Vagina (tissue), 2 donors: Measurements from ENCODE around the gene HDAC11. TPM values are rescaled to one million over a fixed set of nuclear protein-coding genes. Genes with fewer than 3 reads are reported as not detected.

ENCODE experiments used
- DNase-seq, 2 donors: peaks; one replicate each; pipeline ENCODE4 v3.0.0-alpha.2; 2017; ENCODE audit errors: extremely low spot score in 2 of 2
- H3K27ac ChIP-seq: fragments of 200-600 bp; sonication (generic); one replicate; pipeline ENCODE4 v1.5.1; 2019
- H3K27me3 ChIP-seq: fragments of 200-600 bp; sonication (generic); one replicate; pipeline ENCODE4 v1.5.1; 2019
- H3K36me3 ChIP-seq, 2 donors: fragments of 200-600 bp; sonication (generic); one replicate each; pipeline ENCODE4 v1.5.1; 2017 to 2019
- H3K4me1 ChIP-seq: fragments of 200-600 bp; sonication (generic); one replicate; pipeline ENCODE4 v1.5.1; 2019
- H3K4me3 ChIP-seq, 2 donors: fragments of 200-600 bp; sonication (generic); 1 replicate in 1 of 2; 2 replicates in 1 of 2; pipeline ENCODE4 v1.5.1; 2016 to 2019
- H3K9me3 ChIP-seq: fragments of 200-600 bp; sonication (generic); one replicate; pipeline ENCODE4 v1.5.1; 2019
- CTCF ChIP-seq, 3 experiments: fragments of 450-650 bp in 2 of 3; fragments of 200-600 bp in 1 of 3; sonication (generic) in 1 of 3; IDR thresholded peaks; one replicate each; pipeline ENCODE4 v1.5.1; 2017 to 2019; ENCODE audit warnings: antibody characterized with exemption in 3 of 3, mild to moderate bottlenecking in 2 of 3, moderate library complexity in 2 of 3
- POLR2A ChIP-seq, 2 donors: fragments of 450-650 bp; IDR thresholded peaks; one replicate each; pipeline ENCODE4 v1.6.1; 2017; ENCODE audit warnings: antibody characterized with exemption in 2 of 2, mild to moderate bottlenecking in 2 of 2, moderate library complexity in 2 of 2
- POLR2AphosphoS5 ChIP-seq, 2 donors: sonication (generic); formaldehyde crosslinking; IDR thresholded peaks; one replicate each; pipeline ENCODE4 v1.9.0; 2017; ENCODE audit warnings: antibody characterized with exemption in 2 of 2, mild to moderate bottlenecking in 2 of 2, low read depth in 1 of 2; ENCODE audit not compliant: insufficient read depth in 1 of 2
- intact Hi-C: fragments of 100-400 bp; cut with DNase I; formaldehyde crosslinking; loops from one replicate; pipeline ENCODE4 v1.15.1; 2023
- total RNA-seq: library from RNA; depleted of rRNA; stranded (reverse); fragments of >200 nt; gene quantifications from one replicate; pipeline ENCODE4 v1.2.3, GENCODE V29; 2016

Gene HDAC11
- total RNA-seq, 1 donor from 2014 or later, result 12.0 TPM

GRCh38 chr3:13528217-13528867 lies 48.2 kb downstream of the HDAC11 start:
- H3K27ac ChIP-seq, result peak overlapping the region; percentile 88
- DNase-seq, result no peak

GRCh38 chr3:13529196-13530112 lies 49.3 kb downstream of the HDAC11 start:
- no peak for TF ChIP-seq CTCF (IDR thresholded peaks at IDR 0.05)
- no peak for TF ChIP-seq POLR2A (IDR thresholded peaks at IDR 0.05)
- TF ChIP-seq POLR2AphosphoS5 (IDR thresholded peaks at IDR 0.05; ENCODE audit: insufficient read depth in 1 of 2, low read depth in 1 of 2), result no peak
- Histone ChIP-seq H3K27ac (peak overlapping the region; percentile 88), H3K4me3 (no peak overlapping the region), H3K27me3 (no peaks in the 10 kb centered on the region), H3K9me3 (no peaks in the 10 kb centered on the region), H3K4me1 (peaks cover 86% of the 10 kb centered on the region), H3K36me3 (no peaks in the 10 kb centered on the region)
- intact Hi-C loops, result no loop called here
- no peak for DNase-seq

More at GRCh38 chr3:13528217-13528867, 48.2 kb downstream of the HDAC11 start:
- H3K4me3 ChIP-seq, result no peak overlapping the region
- TF ChIP-seq POLR2A (IDR thresholded peaks at IDR 0.05) (no peak), POLR2AphosphoS5 (IDR thresholded peaks at IDR 0.05; ENCODE audit: insufficient read depth in 1 of 2, low read depth in 1 of 2) (no peak), CTCF (IDR thresholded peaks at IDR 0.05) (no peak)
- peaks cover 76% of the 10 kb centered on the region for H3K4me1 ChIP-seq
- intact Hi-C loops, result no loop called here
- no peaks in the 10 kb centered on the region for H3K27me3 ChIP-seq
- H3K9me3 ChIP-seq, result no peaks in the 10 kb centered on the region
- H3K36me3 ChIP-seq, result no peaks in the 10 kb centered on the region

- Histone ChIP-seq H3K4me1 (peaks cover 83% of the 10 kb centered on the region), H3K4me3 (no peak overlapping the region), H3K36me3 (no peaks in the 10 kb centered on the region), H3K27ac (peak overlapping the region; percentile 88), H3K9me3 (no peaks in the 10 kb centered on the region), H3K27me3 (no peaks in the 10 kb centered on the region)
- DNase-seq, result no peak
- intact Hi-C loops, result no loop called here
- TF ChIP-seq POLR2A (IDR thresholded peaks at IDR 0.05), result no peak
Observed at GRCh38 chr3:13530241-13531009, 50.3 kb downstream of the HDAC11 start.

- Histone ChIP-seq H3K27me3 (no peaks in the 10 kb centered on the region), H3K36me3 (no peaks in the 10 kb centered on the region), H3K9me3 (no peaks in the 10 kb centered on the region), H3K4me3 (no peak overlapping the region), H3K27ac (peak overlapping the region; percentile 78), H3K4me1 (peaks cover 81% of the 10 kb centered on the region)
- TF ChIP-seq POLR2A (IDR thresholded peaks at IDR 0.05) (no peak), CTCF (IDR thresholded peaks at IDR 0.05) (no peak), POLR2AphosphoS5 (IDR thresholded peaks at IDR 0.05; ENCODE audit: insufficient read depth in 1 of 2, low read depth in 1 of 2) (peak in 1 of 2 donors; percentile 43)
- intact Hi-C loops, result no loop called here
- DNase-seq, result no peak
Observed at GRCh38 chr3:13532085-13532484, 52.0 kb downstream of the HDAC11 start.

GRCh38 chr3:13532631-13533030 lies 52.5 kb downstream of the HDAC11 start:
- TF ChIP-seq CTCF (IDR thresholded peaks at IDR 0.05) (no peak), POLR2A (IDR thresholded peaks at IDR 0.05) (no peak), POLR2AphosphoS5 (IDR thresholded peaks at IDR 0.05; ENCODE audit: insufficient read depth in 1 of 2, low read depth in 1 of 2) (no peak)
- H3K4me1 ChIP-seq, result peaks cover 81% of the 10 kb centered on the region
- intact Hi-C loops, result no loop called here
- DNase-seq, result no peak
- H3K27me3 ChIP-seq, result no peaks in the 10 kb centered on the region
- H3K4me3 ChIP-seq, result no peak overlapping the region
- H3K27ac ChIP-seq, result peak overlapping the region; percentile 78
- H3K9me3 ChIP-seq, result no peaks in the 10 kb centered on the region
- no peaks in the 10 kb centered on the region for H3K36me3 ChIP-seq
